NCI-H2227 treated with DMSO at 0.1 percent for 48 hours (cell line): ENCODE results near the gene ADARB2.

Source experiments
- DNase-seq: peaks from one replicate; lab custom pipeline; 2025; lab: John Stamatoyannopoulos, UW

The ADARB2 gene

GRCh38 chr10:1663226-1663625 lies 74.1 kb downstream of the ADARB2 start:
- no peak for DNase-seq

DNA sequence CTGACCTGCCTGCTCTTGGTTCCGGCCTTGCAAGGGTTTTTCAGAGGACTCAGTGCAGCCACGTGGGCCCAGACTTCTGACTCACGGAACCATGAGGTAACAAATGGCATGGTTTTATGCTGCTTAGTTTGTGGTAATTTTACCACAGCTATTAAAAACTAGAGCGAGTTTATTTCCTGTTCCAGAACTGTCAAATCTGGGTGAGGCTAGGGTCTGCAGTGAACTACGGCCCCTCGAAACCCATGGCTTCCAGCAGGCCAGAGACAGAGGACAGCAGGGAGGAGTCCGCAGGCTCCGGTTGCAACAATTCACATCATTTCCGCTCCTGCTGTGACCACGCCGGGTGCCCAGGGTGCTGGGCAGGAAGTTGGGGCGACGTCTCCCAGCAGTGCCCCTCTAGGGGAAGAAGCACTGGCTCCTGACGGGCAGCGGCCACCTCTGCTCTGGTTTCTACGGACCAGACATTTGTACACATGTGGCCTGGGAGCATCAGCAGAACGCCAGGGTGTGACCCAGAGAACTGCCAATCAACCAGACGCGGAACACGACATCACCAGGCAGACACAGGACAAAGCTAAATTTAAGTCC lies 74.8 kb downstream of the ADARB2 start:
- no peak for DNase-seq

DNA sequence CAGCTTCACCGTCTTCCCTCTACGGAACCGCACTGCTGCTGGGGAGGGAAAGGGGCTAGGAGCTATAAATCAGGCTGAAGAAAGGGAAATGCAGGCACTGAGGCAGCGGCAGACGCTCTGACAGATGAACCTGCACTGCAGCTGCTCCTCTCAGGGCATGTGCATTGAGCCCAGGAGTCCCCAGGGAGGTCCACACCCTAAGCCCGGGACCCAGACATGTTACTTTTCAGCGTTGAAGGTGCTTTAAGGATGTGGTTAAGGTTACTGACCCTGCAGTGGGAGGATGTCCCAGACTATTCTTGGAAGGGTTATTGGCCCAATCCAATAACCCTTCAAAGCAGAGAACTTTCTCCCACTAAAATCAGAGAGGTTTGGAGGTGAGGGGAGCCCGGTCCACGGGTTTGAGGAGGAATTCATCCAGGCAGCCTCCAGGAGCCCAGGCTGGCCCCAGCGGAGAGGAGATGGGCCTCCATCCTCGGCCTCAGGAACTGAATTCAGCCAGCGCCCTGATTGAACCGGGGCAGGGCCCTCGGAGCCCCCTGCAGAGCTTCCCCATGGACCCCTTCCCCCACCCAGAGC lies 75.4 kb downstream of the ADARB2 start:
- DNase-seq: no peak

DNA sequence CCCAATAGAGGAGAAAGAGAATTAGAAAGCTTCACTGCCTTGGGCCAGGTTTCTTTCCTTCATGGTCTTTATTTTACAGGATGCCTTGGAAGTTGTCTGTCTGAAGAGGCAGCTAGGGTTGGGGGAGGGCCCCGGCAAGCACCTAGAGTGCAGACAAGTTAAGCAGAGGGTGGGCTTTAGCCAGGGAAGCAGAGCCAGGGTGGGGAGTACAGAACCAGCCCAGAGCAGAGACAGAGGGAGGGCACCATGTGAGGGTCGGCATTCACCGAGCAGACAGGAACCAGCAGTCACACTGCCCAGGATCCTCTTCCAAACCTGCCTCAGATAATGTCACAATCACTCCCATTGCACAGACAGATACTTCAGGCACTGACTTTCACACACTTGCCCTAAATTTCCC lies 75.9 kb downstream of the ADARB2 start:
- no peak for DNase-seq

GRCh38 chr10:1660815-1661214 lies 76.5 kb downstream of the ADARB2 start:
- DNase-seq: no peak

DNA sequence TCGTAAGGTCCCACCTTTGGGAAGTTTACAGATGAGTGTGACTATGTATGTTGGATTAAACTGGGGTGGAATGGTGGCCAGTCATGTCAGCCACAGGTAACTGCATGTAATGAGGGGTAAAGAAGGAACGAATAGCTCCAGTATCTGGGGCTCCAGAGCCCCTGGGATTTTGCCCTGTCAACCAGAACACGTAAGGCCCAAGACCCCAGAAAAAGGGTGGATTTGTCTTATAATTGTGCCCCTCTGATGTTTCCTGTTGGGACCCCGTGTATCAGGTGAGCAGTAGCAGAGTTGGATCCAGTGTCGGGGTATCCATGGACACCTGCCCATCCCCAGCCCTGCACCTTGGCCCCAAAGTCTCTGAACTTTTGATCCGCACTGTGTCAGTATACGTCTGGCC lies 76.9 kb downstream of the ADARB2 start:
- DNase-seq: no peak

DNA sequence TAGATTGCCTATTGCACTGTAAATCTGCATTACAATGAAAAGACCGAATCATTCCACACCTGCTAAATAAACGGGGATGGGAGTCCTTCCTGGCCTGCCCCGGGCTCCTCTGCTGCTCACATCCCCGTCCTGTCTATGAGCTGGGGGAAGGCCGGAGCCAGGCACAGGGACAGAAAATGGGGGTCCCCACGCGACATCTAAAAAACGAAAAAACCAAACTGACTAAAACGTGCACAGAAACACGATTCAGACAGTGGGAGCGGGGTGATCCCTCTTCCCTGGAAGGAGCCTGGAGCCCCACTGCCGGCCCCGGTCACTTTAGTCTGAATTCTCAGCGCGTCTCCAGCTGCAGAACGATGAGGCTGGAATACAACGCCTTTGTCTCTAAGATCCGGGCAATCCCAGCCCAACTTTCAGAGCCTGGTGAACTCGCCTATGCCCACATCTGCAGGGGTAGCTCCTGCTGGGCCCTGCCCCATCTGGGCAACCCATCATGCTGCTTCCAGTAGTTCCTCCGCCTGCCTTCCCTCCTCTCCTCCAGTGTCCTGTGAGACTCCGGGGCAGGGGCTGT lies 78.0 kb downstream of the ADARB2 start:
- no peak for DNase-seq

- DNase-seq: no peak
Measured at GRCh38 chr10:1658658-1659057, 78.7 kb downstream of the ADARB2 start.

- no peak for DNase-seq
Measured at GRCh38 chr10:1657479-1657878, 79.8 kb downstream of the ADARB2 start.

DNA sequence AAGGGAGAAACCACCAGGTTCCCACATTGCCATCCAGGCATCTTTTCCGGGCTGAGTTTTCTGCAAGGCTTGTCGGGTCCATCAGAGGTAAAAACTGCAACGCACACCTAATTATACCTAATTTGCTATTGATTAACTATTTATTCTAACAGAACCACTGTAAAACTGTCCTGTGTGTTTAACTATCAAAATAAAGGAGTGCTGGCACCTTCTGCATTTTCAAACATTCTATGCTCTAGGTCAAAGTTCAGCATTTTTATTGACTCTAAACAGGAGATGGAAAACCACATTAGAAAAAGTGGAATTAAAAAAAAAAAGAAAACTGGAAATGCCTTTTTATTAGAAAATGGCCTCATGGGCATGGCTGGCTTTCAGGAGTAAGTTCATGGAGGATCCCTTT lies 82.0 kb downstream of the ADARB2 start:
- DNase-seq: no peak

- no peak for DNase-seq
Measured at GRCh38 chr10:1654811-1655356, 82.4 kb downstream of the ADARB2 start.

DNA sequence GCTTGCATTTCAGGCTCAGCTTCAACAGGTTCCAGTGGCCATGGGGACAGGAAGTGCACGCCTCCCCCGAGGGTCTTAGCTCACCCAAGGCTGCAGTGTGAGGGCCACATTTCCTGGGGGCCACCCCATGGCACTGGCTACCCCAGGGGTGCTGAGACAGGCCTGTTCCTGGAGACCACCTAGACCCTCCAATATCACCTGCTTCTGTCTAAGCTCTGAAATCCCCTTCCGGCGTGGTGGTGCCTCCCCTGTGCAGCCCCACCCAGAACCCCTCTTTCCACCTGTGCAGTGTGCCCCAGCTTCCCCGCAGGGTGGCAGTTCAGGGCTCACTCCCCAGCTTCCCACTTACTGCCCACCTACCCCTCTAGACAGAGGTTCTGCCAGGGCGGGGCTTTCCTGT lies 83.1 kb downstream of the ADARB2 start:
- DNase-seq: no peak

GRCh38 chr10:1653321-1653720 lies 84.0 kb downstream of the ADARB2 start:
- no peak for DNase-seq

GRCh38 chr10:1652151-1652550 lies 85.2 kb downstream of the ADARB2 start:
- no peak for DNase-seq

DNA sequence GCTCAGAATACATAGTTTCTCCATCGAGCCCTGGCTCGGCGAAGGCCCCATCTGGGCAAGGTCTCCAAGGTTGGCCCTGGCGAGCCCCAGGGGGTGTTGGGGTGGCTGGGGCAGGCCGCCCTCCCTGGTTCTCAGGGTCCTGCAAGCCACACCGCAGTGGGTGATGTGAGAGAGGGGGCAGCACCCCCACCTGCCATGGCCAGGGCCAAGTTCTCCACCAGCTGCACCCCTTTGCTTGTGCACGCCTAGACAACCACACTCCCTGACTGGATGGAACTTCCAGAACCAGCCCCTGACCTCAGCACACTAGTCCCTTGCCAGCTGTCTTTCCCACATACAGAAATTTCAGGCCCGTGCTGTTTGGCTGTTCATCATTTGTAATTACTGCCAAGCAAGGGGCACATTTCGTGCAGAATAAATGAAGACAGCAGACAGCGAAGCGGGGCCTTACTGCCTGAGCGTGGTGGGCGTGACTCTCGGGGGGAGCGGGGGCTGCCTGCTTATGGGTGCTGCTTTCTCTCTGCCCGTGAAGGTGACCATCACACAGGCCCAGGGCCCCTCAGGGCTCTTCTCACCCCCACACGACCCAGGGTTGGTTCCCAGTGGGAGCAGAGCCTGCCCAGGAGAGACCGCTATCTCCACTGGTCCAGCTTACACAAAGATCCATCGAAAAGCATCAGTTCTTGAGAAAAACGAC lies 85.9 kb downstream of the ADARB2 start:
- DNase-seq: no peak

GRCh38 chr10:1650542-1651269 lies 86.6 kb downstream of the ADARB2 start:
- no peak for DNase-seq

DNA sequence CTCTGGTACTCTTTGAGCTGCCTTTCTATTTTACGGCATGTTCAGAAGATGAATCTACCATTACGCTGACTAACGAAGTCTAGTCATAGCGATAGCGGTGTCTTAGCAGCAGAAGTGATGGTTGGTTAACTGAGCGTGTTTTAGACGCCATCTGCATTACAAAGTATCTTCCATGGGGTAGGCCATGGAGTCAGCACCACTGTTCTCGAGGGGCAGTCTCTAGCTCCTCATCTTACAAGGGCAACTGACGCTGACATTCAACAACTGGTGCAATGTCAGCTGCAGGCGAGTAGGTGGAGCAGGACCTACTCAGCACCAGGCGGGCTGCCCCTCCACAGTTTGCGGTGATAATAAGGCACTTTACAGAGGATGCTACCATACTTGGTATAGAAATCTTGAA lies 88.7 kb downstream of the ADARB2 start:
- no peak for DNase-seq

GRCh38 chr10:1646332-1646731 lies 91.0 kb downstream of the ADARB2 start:
- DNase-seq: no peak

GRCh38 chr10:1645896-1646295 lies 91.4 kb downstream of the ADARB2 start:
- DNase-seq: no peak

DNA sequence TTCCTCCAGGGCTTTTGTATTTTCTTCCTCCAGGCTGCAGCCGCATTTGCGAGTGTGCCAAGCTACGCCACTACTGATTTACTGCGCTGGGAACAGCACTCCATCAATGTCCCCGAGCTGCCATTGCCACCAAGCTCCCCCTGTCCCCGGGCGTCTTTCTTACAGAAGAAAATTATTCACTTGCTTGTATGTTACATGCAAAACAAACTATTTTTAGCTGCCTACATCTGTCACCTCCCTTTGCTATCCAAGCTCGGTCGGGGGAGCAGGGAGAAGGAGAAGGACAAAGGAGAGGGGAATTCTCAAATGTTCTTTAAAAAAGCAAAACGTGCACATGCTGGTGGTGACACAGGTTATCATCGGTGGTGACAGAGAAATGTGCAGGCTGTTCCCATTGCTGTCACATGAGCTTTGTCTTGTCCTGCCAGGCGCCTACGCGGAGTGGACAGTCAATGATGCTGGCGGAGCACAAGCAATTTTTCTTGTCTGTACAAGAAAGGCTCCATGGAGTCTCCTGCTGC lies 93.1 kb downstream of the ADARB2 start:
- no peak for DNase-seq

- no peak for DNase-seq
Measured at GRCh38 chr10:1643908-1644179, 93.5 kb downstream of the ADARB2 start.

DNA sequence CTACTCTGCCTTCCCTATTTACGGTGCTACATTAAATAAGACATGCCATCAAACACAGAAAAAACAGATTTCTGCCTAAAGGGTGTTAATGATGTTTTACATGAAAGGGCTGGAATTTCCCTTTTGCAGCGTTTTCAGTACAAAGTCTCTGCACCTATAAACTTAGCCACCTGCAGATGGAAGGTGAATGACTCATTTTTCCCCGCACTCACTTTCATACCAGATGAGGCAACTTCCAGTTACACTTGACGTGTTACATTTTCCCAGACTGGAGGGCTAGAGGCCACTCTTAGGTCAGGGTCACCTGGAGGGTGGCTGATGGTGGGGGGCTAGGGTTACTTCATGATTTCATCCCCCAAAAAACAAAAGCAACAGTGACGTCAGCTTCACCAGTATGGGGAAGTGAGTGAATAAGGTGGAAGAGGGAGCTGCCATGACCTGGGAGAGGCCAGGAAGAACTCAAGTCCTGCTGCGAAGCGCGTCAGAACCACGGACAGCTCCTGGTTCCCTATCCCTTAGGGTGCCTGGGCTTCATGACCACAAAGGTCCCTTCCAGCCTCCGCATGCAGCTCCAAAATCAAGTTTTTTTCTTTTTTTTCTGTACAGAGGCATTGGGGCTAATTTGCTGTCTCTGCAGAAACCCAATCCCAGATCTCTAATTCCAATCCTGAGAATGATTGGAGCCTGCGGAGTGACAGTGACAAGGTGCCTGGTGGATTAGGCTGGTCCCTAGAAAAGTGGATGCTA lies 94.0 kb downstream of the ADARB2 start:
- no peak for DNase-seq
